Stimulated activated CD4-positive, alpha-beta T cell treated with anti-CD3 and anti-CD28 coated beads, Interleukin-15, amount 100 ng/mL, for 1 hour (primary cell): ENCODE data around the gene MIB2.

ENCODE experiments used
- DNase-seq, 2 donors: peaks; one replicate each; pipeline ENCODE4 v3.0.0-alpha.2; 2020; ENCODE audit warnings: low read depth in 1 of 2, low spot score in 1 of 2

The MIB2 gene

GRCh38 chr1:1677718-1678580 is 62.6 kb downstream of the MIB2 start:
- DNase-seq = peak in 1 of 2 donors; percentile 28

- peak in 1 of 2 donors; percentile 44 for DNase-seq
Measured at GRCh38 chr1:1678581-1679380, 63.5 kb downstream of the MIB2 start.
